HepG2 (cell line): ENCODE results near the gene NPR3. TPM values are rescaled to one million over a fixed set of nuclear protein-coding genes. Genes with fewer than 3 reads are reported as not detected.
A peak's percentile ranks its signal among the peaks of the same experiment; 100 is the strongest.

ENCODE experiments used
- ATAC-seq: fragments of 200-7000 bp; cut with Tn5 transposase; 3 replicates; pipeline ENCODE4 v1.9.1; 2020; ENCODE audit warnings: mild to moderate bottlenecking, moderate library complexity
- BruUV-seq: library from RNA; stranded (reverse); fragments of 400-500 nt; replicated peaks from 2 replicates; lab custom pipeline; 2021; lab: Mats Ljungman, UMichigan
- CTCF ChIA-PET: fragments of 300-600 bp; formaldehyde crosslinking; extraction: SDS; loops from one replicate; lab custom pipeline; 2021; ENCODE audit warnings: low total read pairs, inconsistent platforms, low intra/inter-chr PET ratio; lab: Yijun Ruan, JAX
- POLR2A ChIA-PET: fragments of 350-600 bp; sonication (Branson Sonifier 250); formaldehyde crosslinking; loops from one replicate; lab custom pipeline; 2020; ENCODE audit warnings: antibody characterized with exemption, inconsistent platforms; lab: Yijun Ruan, JAX
- DNase-seq: peaks from one replicate; pipeline ENCODE4 v3.0.0-alpha.2; 2015; ENCODE audit warnings: low spot score
- FAIRE-seq: peaks from 3 replicates; lab custom pipeline; 2011; peaks lifted over from hg19 to GRCh38; lab: Jason Lieb, UNC
- H2AFZ ChIP-seq: one replicate; pipeline ENCODE4 v1.6.1; 2011; ENCODE audit warnings: low read length, inconsistent platforms
- H3K27ac ChIP-seq: fragments of 300-600 bp; 3 replicates; pipeline ENCODE4 v1.8.0; 2011; ENCODE audit warnings: mixed run types, mild to moderate bottlenecking, mixed read lengths, low read length, inconsistent platforms; ENCODE audit not compliant: insufficient read depth; ENCODE audit errors: extremely low read length
- H3K27me3 ChIP-seq, 2 experiments: fragments of 200-600 bp in 1 of 2; 2 replicates in 1 of 2; 3 replicates in 1 of 2; pipeline versions ENCODE4 v1.6.0 to v1.8.0; 2011; ENCODE audit warnings: low read length in 2 of 2, mild to moderate bottlenecking in 2 of 2, moderate library complexity in 2 of 2, inconsistent platforms in 1 of 2; ENCODE audit not compliant: insufficient read depth in 2 of 2, control insufficient read depth in 1 of 2
- H3K36me3 ChIP-seq, 2 experiments: fragments of 200-600 bp in 1 of 2; replicated peaks in 1 of 2; 2 replicates in 1 of 2; 3 replicates in 1 of 2; pipeline versions ENCODE4 v1.5.1 to v1.8.0; 2011; ENCODE audit warnings: low read length in 2 of 2, inconsistent platforms in 1 of 2; ENCODE audit not compliant: insufficient read depth in 2 of 2, control insufficient read depth in 1 of 2
- H3K4me1 ChIP-seq: 2 replicates; pipeline ENCODE4 v1.5.1; 2012; ENCODE audit warnings: low read length, inconsistent platforms; ENCODE audit not compliant: insufficient read depth
- H3K4me2 ChIP-seq: 2 replicates; pipeline ENCODE4 v1.6.0; 2011; ENCODE audit warnings: low read depth, low read length, inconsistent platforms
- H3K4me3 ChIP-seq, 3 experiments: fragments of 200-600 bp in 1 of 3; sonication (generic), shearing (Covaris generic) in 1 of 3; replicated peaks in 1 of 3; 2 replicates each; pipeline ENCODE4 v1.5.1; 2011 to 2016; ENCODE audit warnings: low read length in 3 of 3, inconsistent platforms in 2 of 3, low read depth in 2 of 3, mild to moderate bottlenecking in 2 of 3, control low read depth in 1 of 3, mixed read lengths in 1 of 3; ENCODE audit not compliant: insufficient read depth in 1 of 3
- H3K79me2 ChIP-seq: one replicate; pipeline ENCODE4 v1.6.1; 2011; ENCODE audit warnings: low read length, inconsistent platforms; ENCODE audit not compliant: insufficient read depth
- H3K9ac ChIP-seq: 2 replicates; pipeline ENCODE4 v1.6.0; 2011; ENCODE audit warnings: mild to moderate bottlenecking, low read depth, low read length, inconsistent platforms; ENCODE audit not compliant: insufficient read depth
- H3K9me3 ChIP-seq: 2 replicates; pipeline ENCODE4 v1.5.1; 2012; ENCODE audit warnings: mild to moderate bottlenecking, low read length
- H4K20me1 ChIP-seq: 2 replicates; pipeline ENCODE4 v1.6.0; 2011; ENCODE audit warnings: inconsistent platforms, mild to moderate bottlenecking, low read length, moderate library complexity; ENCODE audit not compliant: insufficient read depth
- ATF1 ChIP-seq: IDR thresholded peaks from 2 replicates; pipeline ENCODE4 v1.6.1; 2016; ENCODE audit warnings: mild to moderate bottlenecking, control low read depth
- CEBPB ChIP-seq: IDR thresholded peaks from 2 replicates; pipeline ENCODE4 v1.6.1; 2011; ENCODE audit warnings: low read depth, low read length, improper control_type of control experiment, borderline replicate concordance
- MTA3 ChIP-seq: sonication (generic); formaldehyde crosslinking; IDR thresholded peaks from 2 replicates; pipeline ENCODE4 v1.4.0; 2020; ENCODE audit warnings: missing genetic modification reagents
- MTERF4 ChIP-seq: sonication (generic); formaldehyde crosslinking; IDR thresholded peaks from 2 replicates; pipeline ENCODE4 v1.8.0; 2023; ENCODE audit warnings: mild to moderate bottlenecking, missing genetic modification reagents
- ONECUT2 ChIP-seq: sonication (generic); formaldehyde crosslinking; IDR thresholded peaks from 2 replicates; pipeline ENCODE4 v1.4.0; 2020; ENCODE audit warnings: missing genetic modification reagents
- RAD51 ChIP-seq: fragments of 450-650 bp; IDR thresholded peaks from 2 replicates; pipeline ENCODE4 v1.6.1; 2016; ENCODE audit warnings: borderline replicate concordance
- RBFOX2 ChIP-seq: fragments of 200-400 bp; formaldehyde crosslinking; IDR thresholded peaks from 2 replicates; pipeline ENCODE4 v1.6.1; 2017; ENCODE audit warnings: low read depth, mild to moderate bottlenecking, low read length
- SALL2 ChIP-seq: sonication (generic); formaldehyde crosslinking; IDR thresholded peaks from 2 replicates; pipeline ENCODE4 v1.8.1; 2023; ENCODE audit warnings: mild to moderate bottlenecking, missing genetic modification reagents, inconsistent platforms
- SYNCRIP ChIP-seq: fragments of 200-400 bp; formaldehyde crosslinking; IDR thresholded peaks from 2 replicates; pipeline ENCODE4 v1.6.1; 2018; ENCODE audit warnings: mild to moderate bottlenecking, low read depth, low read length; ENCODE audit not compliant: insufficient read depth
- TBX3 ChIP-seq: fragments of 450-650 bp; IDR thresholded peaks from 2 replicates; pipeline ENCODE4 v1.6.1; 2017; ENCODE audit warnings: antibody characterized with exemption, mild to moderate bottlenecking, inconsistent platforms, borderline replicate concordance
- ZNF484 ChIP-seq: sonication (generic); formaldehyde crosslinking; IDR thresholded peaks from 2 replicates; pipeline ENCODE4 v1.5.1; 2020; ENCODE audit warnings: mild to moderate bottlenecking, low read depth, missing genetic modification reagents, borderline replicate concordance
- ZNF552 ChIP-seq: sonication (generic); formaldehyde crosslinking; IDR thresholded peaks from 2 replicates; pipeline ENCODE4 v1.9.0; 2022; ENCODE audit warnings: missing genetic modification reagents, mild to moderate bottlenecking, borderline replicate concordance
- ZNF670 ChIP-seq: sonication (generic); formaldehyde crosslinking; IDR thresholded peaks from 2 replicates; pipeline ENCODE4 v1.8.0; 2022; ENCODE audit warnings: mild to moderate bottlenecking, missing genetic modification reagents, borderline replicate concordance
- ZNF883 ChIP-seq: sonication (generic); formaldehyde crosslinking; IDR thresholded peaks from 2 replicates; pipeline ENCODE4 v1.5.1; 2020; ENCODE audit warnings: mild to moderate bottlenecking, missing genetic modification reagents; ENCODE audit errors: not compliant biosample characterization
- WGBS: methylation state at CpG from one replicate; pipeline ENCODE4 v1.1.6; 2017; ENCODE audit warnings: low lambda C conversion rate; 5-methylcytosine and 5-hydroxymethylcytosine counted together
- in situ Hi-C: cut with HindIII; loops from 2 replicates; pipeline ENCODE4 v1.10.0; 2017; ENCODE audit warnings: low pct_unique_long_range_greater_than_20kb; ENCODE audit not compliant: extremely low pct_ligation_motif_present
- intact Hi-C: fragments of 100-400 bp; cut with micrococcal nuclease; formaldehyde crosslinking; loops from one replicate; pipeline ENCODE4 v1.10.0; 2022; ENCODE audit not compliant: unreplicated experiment
- polyA plus RNA-seq, 8 experiments: library from polyadenylated mRNA; depleted of rRNA in 3 of 8; stranded (reverse) in 7 of 8; unstranded in 1 of 8; fragments of >200 nt; fragmentation: Illumina TruSeq in 4 of 8; extraction: Trizol in 4 of 8; gene quantifications; 2 replicates each; pipeline versions ENCODE4 v1.2.1 to v1.2.3, GENCODE V29; 2011 to 2016; ENCODE audit warnings: low read depth in 4 of 8, missing spikeins in 1 of 8, mixed read lengths in 1 of 8; ENCODE audit not compliant: insufficient read depth in 1 of 8
- total RNA-seq, 5 experiments: library from RNA; depleted of rRNA; stranded (reverse); fragments of >200 nt; fragmentation: Illumina TruSeq; extraction: Trizol; gene quantifications; 2 replicates each; pipeline ENCODE4 v1.2.3, GENCODE V29; 2016; ENCODE audit warnings: low read depth in 1 of 5
- TF ChIP-seq, protein P1 (sequence below), 2 experiments: sonication (generic) in 1 of 2; formaldehyde crosslinking in 1 of 2; IDR thresholded peaks; 2 replicates each; pipeline versions ENCODE4 v1.4.0 to v1.6.1; 2016 to 2020; ENCODE audit warnings: borderline replicate concordance in 1 of 2, low read depth in 1 of 2, mild to moderate bottlenecking in 1 of 2, missing genetic modification reagents in 1 of 2

NPR3 gene
- total and polyA plus RNA-seq, 2 of the 13 experiments (the other 11 are each of a cell fraction or from before 2014, with no cell fraction given): 0.01 TPM; not detected in 1

DNA sequence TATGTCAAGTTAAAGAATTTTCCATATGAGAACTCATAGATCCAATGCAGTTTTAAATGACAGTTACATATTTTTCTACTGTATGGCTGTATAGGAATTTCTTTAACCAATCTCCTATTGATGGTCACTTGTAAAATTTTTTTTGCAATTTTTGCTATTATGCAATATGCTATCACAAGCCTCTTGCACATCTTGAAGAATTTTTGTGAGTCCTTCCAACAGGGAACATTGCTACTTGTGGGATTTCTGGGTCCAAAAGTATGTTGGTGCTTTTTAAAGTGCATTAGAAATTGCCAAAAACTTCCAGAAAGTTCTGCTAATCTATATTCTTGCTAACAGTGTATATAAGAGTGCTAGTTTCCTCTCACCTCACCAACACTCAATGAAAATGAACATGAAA lies 65.1 kb downstream of the NPR3 start:
- no peak overlapping the region for H3K9ac ChIP-seq
- H3K4me3 ChIP-seq: no peak overlapping the region
- no peaks in the 10 kb centered on the region for H3K9me3 ChIP-seq
- no peaks in the 10 kb centered on the region for H4K20me1 ChIP-seq
- H2AFZ ChIP-seq: no peak overlapping the region
- no peaks in the 10 kb centered on the region for H3K27me3 ChIP-seq
- ChIA-PET POLR2A (no interaction called here), CTCF (no interaction called here)
- ATAC-seq (no peak), FAIRE-seq (no peak), DNase-seq (no peak)
- H3K27ac ChIP-seq: no peak overlapping the region
- intact Hi-C loops: no loop called here
- in situ Hi-C loops: no loop called here
- H3K4me2 ChIP-seq: no peak overlapping the region
- 0 out of 2 replicates have a peak, but pooled peaks have one; percentile 34 for TF ChIP-seq CEBPB
- no peak for TF ChIP-seq SALL2 (CRISPR knock-in tag)
- TF ChIP-seq ZNF883 (CRISPR knock-in tag): no peak
- no peaks in the 10 kb centered on the region for H3K36me3 ChIP-seq
- no peaks in the 10 kb centered on the region for H3K79me2 ChIP-seq
- peaks cover 26% of the 10 kb centered on the region for H3K4me1 ChIP-seq
- no TSS peak for BruUV-seq

DNA sequence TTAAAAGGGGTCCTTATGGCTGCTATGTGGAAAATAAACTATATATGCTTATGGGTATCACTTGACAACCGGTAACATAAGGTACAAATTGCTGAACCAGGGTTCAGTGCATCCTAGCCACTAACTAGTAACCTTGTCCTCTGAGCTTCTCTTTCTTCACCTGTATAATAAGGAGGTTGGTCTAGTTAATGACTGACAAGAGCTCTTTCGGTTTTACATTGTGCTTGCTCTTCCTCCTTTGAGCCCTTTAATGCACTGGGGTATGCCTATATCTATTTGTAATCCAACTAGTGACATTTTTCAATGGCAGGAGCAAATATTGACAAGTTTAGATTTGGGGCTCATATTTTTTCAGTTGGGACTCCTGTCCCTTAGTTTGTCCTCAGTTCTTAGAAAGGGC lies 66.1 kb downstream of the NPR3 start:
- no peak overlapping the region for H2AFZ ChIP-seq
- H3K27ac ChIP-seq: no peak overlapping the region
- H4K20me1 ChIP-seq: no peaks in the 10 kb centered on the region
- no peak for FAIRE-seq
- 4% methylated on average over 2 of the region's 2 CpGs for WGBS
- ChIA-PET CTCF (no interaction called here), POLR2A (no interaction called here)
- no TSS peak for BruUV-seq
- H3K36me3 ChIP-seq: no peaks in the 10 kb centered on the region
- intact Hi-C loops: no loop called here
- DNase-seq: no peak
- no peak overlapping the region for H3K9ac ChIP-seq
- H3K79me2 ChIP-seq: no peaks in the 10 kb centered on the region
- in situ Hi-C loops: no loop called here
- no peak overlapping the region for H3K4me2 ChIP-seq
- peaks cover 26% of the 10 kb centered on the region for H3K4me1 ChIP-seq
- no peaks in the 10 kb centered on the region; a peak in 1 of 5 replicates for H3K27me3 ChIP-seq
- no peaks in the 10 kb centered on the region for H3K9me3 ChIP-seq
- no peak overlapping the region for H3K4me3 ChIP-seq
- ATAC-seq: no peak; the same call in 2 of the 3 replicates
- TF ChIP-seq RBFOX2: no peak
- no peak for TF ChIP-seq MTERF4
- TF ChIP-seq ZNF670: no peak
- TF ChIP-seq, protein P1, sequence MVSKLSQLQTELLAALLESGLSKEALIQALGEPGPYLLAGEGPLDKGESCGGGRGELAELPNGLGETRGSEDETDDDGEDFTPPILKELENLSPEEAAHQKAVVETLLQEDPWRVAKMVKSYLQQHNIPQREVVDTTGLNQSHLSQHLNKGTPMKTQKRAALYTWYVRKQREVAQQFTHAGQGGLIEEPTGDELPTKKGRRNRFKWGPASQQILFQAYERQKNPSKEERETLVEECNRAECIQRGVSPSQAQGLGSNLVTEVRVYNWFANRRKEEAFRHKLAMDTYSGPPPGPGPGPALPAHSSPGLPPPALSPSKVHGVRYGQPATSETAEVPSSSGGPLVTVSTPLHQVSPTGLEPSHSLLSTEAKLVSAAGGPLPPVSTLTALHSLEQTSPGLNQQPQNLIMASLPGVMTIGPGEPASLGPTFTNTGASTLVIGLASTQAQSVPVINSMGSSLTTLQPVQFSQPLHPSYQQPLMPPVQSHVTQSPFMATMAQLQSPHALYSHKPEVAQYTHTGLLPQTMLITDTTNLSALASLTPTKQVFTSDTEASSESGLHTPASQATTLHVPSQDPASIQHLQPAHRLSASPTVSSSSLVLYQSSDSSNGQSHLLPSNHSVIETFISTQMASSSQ (IDR thresholded peaks at IDR 0.05; ENCODE audit: low read depth): no peak
- TF ChIP-seq, protein P1 (CRISPR knock-in tag; IDR thresholded peaks at IDR 0.05; ENCODE audit: borderline replicate concordance): no peak
- TF ChIP-seq ATF1 (CRISPR knock-in tag): no peak
- no peak for TF ChIP-seq ZNF484 (CRISPR knock-in tag)
- no peak for TF ChIP-seq RAD51
- no peak for TF ChIP-seq ONECUT2
- TF ChIP-seq SYNCRIP: no peak
- TF ChIP-seq TBX3: no peak
- no peak for TF ChIP-seq MTA3 (CRISPR knock-in tag)
- no peak for TF ChIP-seq ZNF552 (CRISPR knock-in tag)
